Measurements from ENCODE around the gene TAF4. TPM values are rescaled to one million over a fixed set of nuclear protein-coding genes. Genes with fewer than 3 reads are reported as not detected.

The TAF4 gene
- total RNA-seq, 1 experiment from 2014 or later: 21.0 TPM

GRCh38 chr20:62059920-62060630, 5.6 kb downstream of the TAF4 start:
- H3K9me3 ChIP-seq (ENCODE audit: control insufficient read depth, insufficient read depth, low read depth, low read length): no peaks in the 10 kb centered on the region
- no peaks in the 10 kb centered on the region for H3K36me3 ChIP-seq (ENCODE audit: control insufficient read depth, insufficient read depth, low read length)
- DNase-seq (ENCODE audit: low read depth, low spot score) (no peak), ATAC-seq (no peak)
- no peaks in the 10 kb centered on the region for H3K27me3 ChIP-seq (ENCODE audit: control insufficient read depth, insufficient read depth, low read length)
- no peak overlapping the region for H3K4me3 ChIP-seq (ENCODE audit: low read depth in 2 of 2, low read length in 2 of 2)
- no peak for TF ChIP-seq POLR2AphosphoS5 (IDR thresholded peaks at IDR 0.05; ENCODE audit: low read depth, low read length)
- no peak for TF ChIP-seq SIN3A (IDR thresholded peaks at IDR 0.05; ENCODE audit: borderline replicate concordance, insufficient read depth, low read depth, low read length)
- TF ChIP-seq, protein P1, sequence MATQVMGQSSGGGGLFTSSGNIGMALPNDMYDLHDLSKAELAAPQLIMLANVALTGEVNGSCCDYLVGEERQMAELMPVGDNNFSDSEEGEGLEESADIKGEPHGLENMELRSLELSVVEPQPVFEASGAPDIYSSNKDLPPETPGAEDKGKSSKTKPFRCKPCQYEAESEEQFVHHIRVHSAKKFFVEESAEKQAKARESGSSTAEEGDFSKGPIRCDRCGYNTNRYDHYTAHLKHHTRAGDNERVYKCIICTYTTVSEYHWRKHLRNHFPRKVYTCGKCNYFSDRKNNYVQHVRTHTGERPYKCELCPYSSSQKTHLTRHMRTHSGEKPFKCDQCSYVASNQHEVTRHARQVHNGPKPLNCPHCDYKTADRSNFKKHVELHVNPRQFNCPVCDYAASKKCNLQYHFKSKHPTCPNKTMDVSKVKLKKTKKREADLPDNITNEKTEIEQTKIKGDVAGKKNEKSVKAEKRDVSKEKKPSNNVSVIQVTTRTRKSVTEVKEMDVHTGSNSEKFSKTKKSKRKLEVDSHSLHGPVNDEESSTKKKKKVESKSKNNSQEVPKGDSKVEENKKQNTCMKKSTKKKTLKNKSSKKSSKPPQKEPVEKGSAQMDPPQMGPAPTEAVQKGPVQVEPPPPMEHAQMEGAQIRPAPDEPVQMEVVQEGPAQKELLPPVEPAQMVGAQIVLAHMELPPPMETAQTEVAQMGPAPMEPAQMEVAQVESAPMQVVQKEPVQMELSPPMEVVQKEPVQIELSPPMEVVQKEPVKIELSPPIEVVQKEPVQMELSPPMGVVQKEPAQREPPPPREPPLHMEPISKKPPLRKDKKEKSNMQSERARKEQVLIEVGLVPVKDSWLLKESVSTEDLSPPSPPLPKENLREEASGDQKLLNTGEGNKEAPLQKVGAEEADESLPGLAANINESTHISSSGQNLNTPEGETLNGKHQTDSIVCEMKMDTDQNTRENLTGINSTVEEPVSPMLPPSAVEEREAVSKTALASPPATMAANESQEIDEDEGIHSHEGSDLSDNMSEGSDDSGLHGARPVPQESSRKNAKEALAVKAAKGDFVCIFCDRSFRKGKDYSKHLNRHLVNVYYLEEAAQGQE (IDR thresholded peaks at IDR 0.05; ENCODE audit: insufficient read depth in 1 of 2, low read depth in 2 of 2, low read length in 1 of 2): no peak
- no peak for TF ChIP-seq TCF7L2 (IDR thresholded peaks at IDR 0.05; ENCODE audit: low read depth, low read length)
- TF ChIP-seq CTCF (IDR thresholded peaks at IDR 0.05): no peak
- peaks cover 17% of the 10 kb centered on the region for H3K4me1 ChIP-seq (ENCODE audit: control insufficient read depth, insufficient read depth, low read length)
- H3K27ac ChIP-seq (ENCODE audit: low read length): no peak overlapping the region
- in situ Hi-C loops (cut with HindIII; ENCODE audit: low pct_unique_long_range_greater_than_20kb, low sequenced_read_pairs): no loop called here
- ChIA-PET POLR2A (no interaction called here), CTCF (no interaction called here)
- no TSS peak for BruUV-seq (replicated peaks)
- intact Hi-C loops (cut with micrococcal nuclease; ENCODE audit: unreplicated experiment): no loop called here

DNA sequence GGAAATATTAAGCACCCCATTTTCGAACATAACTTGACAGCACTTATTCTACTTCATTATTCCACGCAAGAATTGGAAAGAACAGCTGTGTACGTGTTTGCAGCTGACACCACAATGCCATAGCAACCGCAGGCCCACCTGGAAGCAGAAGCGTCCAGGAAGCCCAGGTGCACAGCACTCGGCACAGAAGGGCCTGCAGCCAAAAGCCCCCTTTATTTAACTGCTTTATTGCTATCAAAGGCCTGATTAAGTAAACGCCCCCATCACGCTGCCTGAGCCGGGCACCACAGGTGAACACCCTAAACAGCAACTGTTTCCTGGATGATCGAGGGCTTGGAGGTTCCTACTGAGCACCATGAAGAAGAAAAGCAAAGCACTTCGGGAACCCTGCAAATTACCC, 6.3 kb downstream of the TAF4 start:
- in situ Hi-C loops (cut with HindIII; ENCODE audit: low pct_unique_long_range_greater_than_20kb, low sequenced_read_pairs): no loop called here
- Histone ChIP-seq H3K36me3 (ENCODE audit: control insufficient read depth, insufficient read depth, low read length) (no peaks in the 10 kb centered on the region), H3K4me3 (ENCODE audit: low read depth in 2 of 2, low read length in 2 of 2) (no peak overlapping the region), H3K4me1 (ENCODE audit: control insufficient read depth, insufficient read depth, low read length) (peaks cover 17% of the 10 kb centered on the region), H3K27me3 (ENCODE audit: control insufficient read depth, insufficient read depth, low read length) (no peaks in the 10 kb centered on the region), H3K27ac (ENCODE audit: low read length) (no peak overlapping the region), H3K9me3 (ENCODE audit: control insufficient read depth, insufficient read depth, low read depth, low read length) (no peaks in the 10 kb centered on the region)
- BruUV-seq (replicated peaks): no TSS peak
- CTCF ChIA-PET: no interaction called here
- ATAC-seq (no peak), DNase-seq (ENCODE audit: low read depth, low spot score) (no peak)
- POLR2A ChIA-PET: no interaction called here
- intact Hi-C loops (cut with micrococcal nuclease; ENCODE audit: unreplicated experiment): no loop called here
- TF ChIP-seq, protein P1 (IDR thresholded peaks at IDR 0.05; ENCODE audit: insufficient read depth in 1 of 2, low read depth in 2 of 2, low read length in 1 of 2): no peak
- no peak for TF ChIP-seq CTCF (IDR thresholded peaks at IDR 0.05)
- TF ChIP-seq TCF7L2 (IDR thresholded peaks at IDR 0.05; ENCODE audit: low read depth, low read length): no peak
- TF ChIP-seq SIN3A (IDR thresholded peaks at IDR 0.05; ENCODE audit: borderline replicate concordance, insufficient read depth, low read depth, low read length): no peak
- TF ChIP-seq POLR2AphosphoS5 (IDR thresholded peaks at IDR 0.05; ENCODE audit: low read depth, low read length): no peak

All from Panc1 (cell line).